GM19463 (cell line): ENCODE results near the gene LRR1.
"Not testable (repeated sequence)": the region's sequence is repeated elsewhere in the genome, so short reads cannot be mapped to it uniquely, and the experiment has no call there.

ENCODE experiments used
- ATAC-seq: cut with Tn5 transposase; IDR thresholded peaks from one replicate; pipeline ENCODE4 v1.9.1; 2021; ENCODE audit warnings: mild to moderate bottlenecking, moderate library complexity; ENCODE audit not compliant: unreplicated experiment

Gene LRR1

GRCh38 chr14:49623941-49624839 is 25.4 kb downstream of the LRR1 start:
- no peak for ATAC-seq

- peak; percentile 78 for ATAC-seq
Measured at GRCh38 chr14:49633640-49634546, 35.2 kb downstream of the LRR1 start.

GRCh38 chr14:49634547-49635334 is 36.0 kb downstream of the LRR1 start, which contains the start of gene DNAAF2:
Gene DNAAF2 (minus strand): TSS chr14:49635244. CDS start chr14:49635149, 95 bp downstream.
- ATAC-seq, result peak; percentile 26

GRCh38 chr14:49636866-49637265 is 38.1 kb downstream of the LRR1 start:
- no peak for ATAC-seq

- no peak for ATAC-seq
Measured at GRCh38 chr14:49637534-49638078, 38.9 kb downstream of the LRR1 start.

- ATAC-seq, result no peak
Measured at GRCh38 chr14:49640540-49641417, 42.0 kb downstream of the LRR1 start.

GRCh38 chr14:49641697-49642129 is 43.0 kb downstream of the LRR1 start:
- no peak for ATAC-seq

- ATAC-seq, result no peak
Measured at GRCh38 chr14:49642163-49642562, 43.4 kb downstream of the LRR1 start.

- ATAC-seq, result no peak
Measured at GRCh38 chr14:49653508-49653907, 54.8 kb downstream of the LRR1 start.

- no peak for ATAC-seq
Measured at GRCh38 chr14:49654511-49654910, 55.8 kb downstream of the LRR1 start.

GRCh38 chr14:49657500-49657899 is 58.8 kb downstream of the LRR1 start:
- not testable (repeated sequence) for ATAC-seq

- no peak for ATAC-seq
Measured at GRCh38 chr14:49659526-49660455, 61.1 kb downstream of the LRR1 start.
